ENCODE data around the gene TK1. TPM values are rescaled to one million over a fixed set of nuclear protein-coding genes. Genes with fewer than 3 reads are reported as not detected.

TK1 gene
- total RNA-seq, 1 donor from 2014 or later = 245 TPM

- no peak for DNase-seq (ENCODE audit: low read depth)
- TF ChIP-seq, protein P1, sequence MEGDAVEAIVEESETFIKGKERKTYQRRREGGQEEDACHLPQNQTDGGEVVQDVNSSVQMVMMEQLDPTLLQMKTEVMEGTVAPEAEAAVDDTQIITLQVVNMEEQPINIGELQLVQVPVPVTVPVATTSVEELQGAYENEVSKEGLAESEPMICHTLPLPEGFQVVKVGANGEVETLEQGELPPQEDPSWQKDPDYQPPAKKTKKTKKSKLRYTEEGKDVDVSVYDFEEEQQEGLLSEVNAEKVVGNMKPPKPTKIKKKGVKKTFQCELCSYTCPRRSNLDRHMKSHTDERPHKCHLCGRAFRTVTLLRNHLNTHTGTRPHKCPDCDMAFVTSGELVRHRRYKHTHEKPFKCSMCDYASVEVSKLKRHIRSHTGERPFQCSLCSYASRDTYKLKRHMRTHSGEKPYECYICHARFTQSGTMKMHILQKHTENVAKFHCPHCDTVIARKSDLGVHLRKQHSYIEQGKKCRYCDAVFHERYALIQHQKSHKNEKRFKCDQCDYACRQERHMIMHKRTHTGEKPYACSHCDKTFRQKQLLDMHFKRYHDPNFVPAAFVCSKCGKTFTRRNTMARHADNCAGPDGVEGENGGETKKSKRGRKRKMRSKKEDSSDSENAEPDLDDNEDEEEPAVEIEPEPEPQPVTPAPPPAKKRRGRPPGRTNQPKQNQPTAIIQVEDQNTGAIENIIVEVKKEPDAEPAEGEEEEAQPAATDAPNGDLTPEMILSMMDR (conservative IDR thresholded peaks at IDR 0.05; ENCODE audit: low read depth, low read length) = no peak
- no peak overlapping the region for H3K4me3 ChIP-seq (ENCODE audit: low read depth, low read length)
These were observed 39.4 kb downstream of the TK1 start for GRCh38 chr17:78147315-78147998.

- TF ChIP-seq, protein P1 (conservative IDR thresholded peaks at IDR 0.05; ENCODE audit: low read depth, low read length) = no peak
These were observed 40.0 kb downstream of the TK1 start for GRCh38 chr17:78146881-78147280.

DNA sequence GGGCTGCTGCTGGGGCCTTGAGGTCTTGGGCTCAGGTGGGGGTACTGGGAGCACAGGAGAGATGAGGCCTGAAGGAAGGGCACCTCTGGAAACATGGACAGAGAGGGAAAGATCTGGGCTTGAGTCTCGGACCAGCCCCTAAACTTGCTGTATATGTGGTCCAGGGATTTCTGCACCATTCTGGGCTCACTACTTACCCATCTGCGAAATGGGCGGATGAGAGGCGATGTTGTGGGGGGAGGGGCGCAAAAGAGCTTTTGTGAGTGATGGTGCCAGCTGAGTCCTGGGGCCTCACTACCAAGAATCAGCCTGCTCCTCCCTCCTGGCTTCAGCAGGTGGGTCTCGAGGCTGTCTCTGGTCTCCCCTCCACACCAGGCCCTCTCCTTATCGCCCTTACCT, 40.4 kb downstream of the TK1 start:
- TF ChIP-seq, protein P1 (conservative IDR thresholded peaks at IDR 0.05; ENCODE audit: low read depth, low read length) = no peak
- H3K4me3 ChIP-seq (ENCODE audit: low read depth, low read length) = no peak overlapping the region
- no peak for DNase-seq (ENCODE audit: low read depth)

More at GRCh38 chr17:78146881-78147280, 40.0 kb downstream of the TK1 start:
- no peak overlapping the region for H3K4me3 ChIP-seq (ENCODE audit: low read depth, low read length)
- DNase-seq (ENCODE audit: low read depth) = no peak

- DNase-seq (ENCODE audit: low read depth) = no peak
- no peak overlapping the region for H3K4me3 ChIP-seq (ENCODE audit: low read depth, low read length)
- TF ChIP-seq, protein P1 (conservative IDR thresholded peaks at IDR 0.05; ENCODE audit: low read depth, low read length) = no peak
These were observed 41.9 kb downstream of the TK1 start for GRCh38 chr17:78144736-78145641.

DNA sequence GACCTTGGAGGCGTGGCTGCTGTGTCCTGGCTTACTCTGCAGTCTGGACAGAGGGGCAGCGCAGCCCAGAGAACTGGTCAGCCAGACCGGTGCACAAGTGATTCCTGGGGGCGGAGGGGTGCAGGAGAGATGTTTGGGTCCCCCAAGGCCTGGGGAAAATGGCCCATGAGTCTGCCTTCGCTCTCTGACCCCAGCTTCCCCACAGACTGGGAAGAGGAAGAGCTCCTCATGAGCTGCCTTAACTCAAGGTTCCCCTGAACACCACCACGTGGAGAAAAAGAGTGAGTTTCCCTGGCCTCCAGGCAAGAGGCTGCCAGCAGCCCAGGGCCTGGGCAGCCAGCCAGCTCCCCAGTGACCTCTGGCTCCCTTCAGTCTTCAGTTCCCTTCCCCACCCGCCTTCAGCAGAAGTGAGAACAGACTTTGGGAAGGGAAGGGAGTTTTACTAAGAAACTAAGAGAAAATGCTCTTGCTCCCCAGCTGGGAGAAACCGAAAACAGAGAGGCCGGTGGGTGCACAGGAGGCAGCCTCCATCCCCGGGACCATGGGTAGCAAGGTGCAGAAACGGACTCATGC, 42.6 kb downstream of the TK1 start:
- no peak overlapping the region for H3K4me3 ChIP-seq (ENCODE audit: low read depth, low read length)
- no peak for DNase-seq (ENCODE audit: low read depth)
- TF ChIP-seq, protein P1 (conservative IDR thresholded peaks at IDR 0.05; ENCODE audit: low read depth, low read length) = no peak

DNA sequence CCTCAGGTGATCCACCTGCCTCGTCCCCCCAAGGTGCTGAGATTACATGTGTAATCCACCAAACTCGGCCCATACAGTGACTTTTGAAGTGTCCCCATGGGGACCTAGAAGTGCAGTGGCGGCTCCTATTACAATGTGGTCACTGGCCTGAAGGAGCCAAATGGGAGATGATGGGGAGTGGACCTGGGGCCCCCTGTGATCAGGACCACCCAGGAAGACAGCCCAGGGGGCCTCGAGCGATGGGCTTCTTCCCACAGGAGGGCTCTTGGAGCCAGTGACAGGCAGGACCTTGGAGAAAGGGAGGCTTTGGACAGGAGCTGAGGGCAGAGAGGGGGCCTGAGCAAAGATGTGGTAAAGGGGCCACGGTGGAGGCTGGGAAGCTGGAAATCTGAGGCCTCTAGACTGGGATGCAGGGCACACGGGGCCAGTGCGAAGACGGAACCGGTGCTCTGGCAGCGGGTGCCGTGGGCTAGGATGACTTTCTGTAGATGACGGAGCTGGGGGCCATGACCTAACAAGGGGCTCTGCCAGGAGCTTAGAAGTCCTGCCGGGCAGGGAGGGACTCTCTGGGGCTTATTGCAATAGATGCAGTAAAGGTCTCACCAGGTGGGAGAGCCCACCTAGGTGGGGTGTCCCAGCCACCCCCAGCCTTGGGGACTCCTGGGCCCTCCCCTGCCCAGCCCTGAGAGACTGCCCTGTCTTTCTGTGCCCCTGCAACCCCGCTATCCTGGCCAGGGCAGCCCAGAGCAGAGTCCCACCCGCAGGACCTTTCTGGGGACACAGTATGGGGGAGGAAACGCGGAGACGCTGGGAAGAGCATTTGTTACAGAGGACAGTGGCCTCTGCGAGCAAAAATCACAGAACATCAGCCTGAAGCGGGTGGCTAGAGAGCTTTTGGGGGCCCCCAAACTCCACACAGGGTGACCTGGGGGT, 43.4 kb downstream of the TK1 start:
- DNase-seq (ENCODE audit: low read depth) = no peak
- no peak overlapping the region for H3K4me3 ChIP-seq (ENCODE audit: low read depth, low read length)
- TF ChIP-seq, protein P1 (conservative IDR thresholded peaks at IDR 0.05; ENCODE audit: low read depth, low read length) = no peak
